ENCODE data around the gene RBM47.

Gene RBM47

GRCh38 chr4:40583850-40584439 lies 45.7 kb downstream of the RBM47 start:
- no peak overlapping the region for H3K9ac ChIP-seq (ENCODE audit: low read length)
- H3K4me3 ChIP-seq (ENCODE audit: insufficient read depth, low read length, poor library complexity, severe bottlenecking): no peak overlapping the region
- no peaks in the 10 kb centered on the region for H4K20me1 ChIP-seq (ENCODE audit: low read depth, low read length)
- no peaks in the 10 kb centered on the region for H3K36me3 ChIP-seq (ENCODE audit: low read length)
- H3K9me2 ChIP-seq (replicated peaks; ENCODE audit: insufficient read depth, low read length): no peaks in the 10 kb centered on the region
- TF ChIP-seq EZH2phosphoT487 (conservative IDR thresholded peaks at IDR 0.05; ENCODE audit: low read length): no peak
- TF ChIP-seq CTCF (IDR thresholded peaks at IDR 0.05; ENCODE audit: insufficient read depth, low read length, poor library complexity, severe bottlenecking): no peak
- no peak overlapping the region for H3K27ac ChIP-seq (ENCODE audit: low read depth, low read length)
- H3K9me3 ChIP-seq (ENCODE audit: insufficient read depth, low read length): no peaks in the 10 kb centered on the region
- no peaks in the 10 kb centered on the region for H3K79me2 ChIP-seq (ENCODE audit: insufficient read depth, low read length)
- H3K4me2 ChIP-seq (ENCODE audit: low read depth, low read length, poor library complexity, severe bottlenecking): no peak overlapping the region
- H2AFZ ChIP-seq (ENCODE audit: low read depth, low read length, severe bottlenecking): no peak overlapping the region
- H3F3A ChIP-seq (ENCODE audit: insufficient read depth): no peaks in the 10 kb centered on the region
- H3K27me3 ChIP-seq (ENCODE audit: low read length): no peaks in the 10 kb centered on the region

- H3F3A ChIP-seq (ENCODE audit: insufficient read depth): no peaks in the 10 kb centered on the region
- H2AFZ ChIP-seq (ENCODE audit: low read depth, low read length, severe bottlenecking): no peak overlapping the region
- no peaks in the 10 kb centered on the region for H3K27me3 ChIP-seq (ENCODE audit: low read length)
- no peaks in the 10 kb centered on the region for H4K20me1 ChIP-seq (ENCODE audit: low read depth, low read length)
- H3K4me2 ChIP-seq (ENCODE audit: low read depth, low read length, poor library complexity, severe bottlenecking): no peak overlapping the region
- H3K27ac ChIP-seq (ENCODE audit: low read depth, low read length): no peak overlapping the region
- no peak overlapping the region for H3K4me3 ChIP-seq (ENCODE audit: insufficient read depth, low read length, poor library complexity, severe bottlenecking)
- no peaks in the 10 kb centered on the region for H3K9me3 ChIP-seq (ENCODE audit: insufficient read depth, low read length)
- TF ChIP-seq CTCF (IDR thresholded peaks at IDR 0.05; ENCODE audit: insufficient read depth, low read length, poor library complexity, severe bottlenecking) (no peak), EZH2phosphoT487 (conservative IDR thresholded peaks at IDR 0.05; ENCODE audit: low read length) (no peak)
- no peaks in the 10 kb centered on the region for H3K79me2 ChIP-seq (ENCODE audit: insufficient read depth, low read length)
- no peak overlapping the region for H3K9ac ChIP-seq (ENCODE audit: low read length)
- H3K36me3 ChIP-seq (ENCODE audit: low read length): no peaks in the 10 kb centered on the region
- H3K9me2 ChIP-seq (replicated peaks; ENCODE audit: insufficient read depth, low read length): no peaks in the 10 kb centered on the region
Observed at GRCh38 chr4:40582413-40582812, 47.3 kb downstream of the RBM47 start.

- Histone ChIP-seq H3K36me3 (ENCODE audit: low read length) (no peaks in the 10 kb centered on the region), H3K27ac (ENCODE audit: low read depth, low read length) (no peak overlapping the region), H3K9ac (ENCODE audit: low read length) (no peak overlapping the region), H4K20me1 (ENCODE audit: low read depth, low read length) (no peaks in the 10 kb centered on the region), H3K4me2 (ENCODE audit: low read depth, low read length, poor library complexity, severe bottlenecking) (no peak overlapping the region), H3F3A (ENCODE audit: insufficient read depth) (no peaks in the 10 kb centered on the region), H3K9me3 (ENCODE audit: insufficient read depth, low read length) (no peaks in the 10 kb centered on the region), H3K4me3 (ENCODE audit: insufficient read depth, low read length, poor library complexity, severe bottlenecking) (no peak overlapping the region), H3K79me2 (ENCODE audit: insufficient read depth, low read length) (no peaks in the 10 kb centered on the region), H3K27me3 (ENCODE audit: low read length) (no peaks in the 10 kb centered on the region), H2AFZ (ENCODE audit: low read depth, low read length, severe bottlenecking) (no peak overlapping the region), H3K9me2 (replicated peaks; ENCODE audit: insufficient read depth, low read length) (no peaks in the 10 kb centered on the region)
- no peak for TF ChIP-seq CTCF (IDR thresholded peaks at IDR 0.05; ENCODE audit: insufficient read depth, low read length, poor library complexity, severe bottlenecking)
- no peak for TF ChIP-seq EZH2phosphoT487 (conservative IDR thresholded peaks at IDR 0.05; ENCODE audit: low read length)
Observed at GRCh38 chr4:40581254-40582140, 48.2 kb downstream of the RBM47 start.
